ENCODE measurements around the gene CSTB. TPM values are rescaled to one million over a fixed set of nuclear protein-coding genes. Genes with fewer than 3 reads are reported as not detected.

CSTB gene
- total and polyA plus RNA-seq, 2 of the 8 experiments (the other 6 are each of a cell fraction or from before 2014, with no cell fraction given) = 53.8 to 64.1 TPM

GRCh38 chr21:43794857-43795256, 18.7 kb upstream of the CSTB start (continued):
- TF ChIP-seq USF2 (IDR thresholded peaks at IDR 0.05; ENCODE audit: low read length) (no peak), TAF7 (optimal IDR thresholded peaks at IDR 0.05; ENCODE audit: borderline replicate concordance, low read depth, low read length) (no peak), KDM4A (IDR thresholded peaks at IDR 0.05; ENCODE audit: low read depth, low read length, severe bottlenecking) (no peak)
- TF ChIP-seq, protein P1, sequence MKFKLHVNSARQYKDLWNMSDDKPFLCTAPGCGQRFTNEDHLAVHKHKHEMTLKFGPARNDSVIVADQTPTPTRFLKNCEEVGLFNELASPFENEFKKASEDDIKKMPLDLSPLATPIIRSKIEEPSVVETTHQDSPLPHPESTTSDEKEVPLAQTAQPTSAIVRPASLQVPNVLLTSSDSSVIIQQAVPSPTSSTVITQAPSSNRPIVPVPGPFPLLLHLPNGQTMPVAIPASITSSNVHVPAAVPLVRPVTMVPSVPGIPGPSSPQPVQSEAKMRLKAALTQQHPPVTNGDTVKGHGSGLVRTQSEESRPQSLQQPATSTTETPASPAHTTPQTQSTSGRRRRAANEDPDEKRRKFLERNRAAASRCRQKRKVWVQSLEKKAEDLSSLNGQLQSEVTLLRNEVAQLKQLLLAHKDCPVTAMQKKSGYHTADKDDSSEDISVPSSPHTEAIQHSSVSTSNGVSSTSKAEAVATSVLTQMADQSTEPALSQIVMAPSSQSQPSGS (IDR thresholded peaks at IDR 0.05; ENCODE audit: low read length) = no peak
